GM21423 (cell line): ENCODE results near the gene FAM20B.
"Not testable (repeated sequence)": the region's sequence is repeated elsewhere in the genome, so short reads cannot be mapped to it uniquely, and the experiment has no call there.

Source experiments
- ATAC-seq: cut with Tn5 transposase; IDR thresholded peaks from one replicate; pipeline ENCODE4 v1.9.1; 2021; ENCODE audit warnings: mild to moderate bottlenecking, moderate library complexity; ENCODE audit not compliant: unreplicated experiment

FAM20B gene

GRCh38 chr1:179023946-179024650, 1.6 kb upstream of the FAM20B start:
- ATAC-seq, result no peak

GRCh38 chr1:179025975-179026812, 500 bp downstream of the FAM20B start:
- peak; percentile 71 for ATAC-seq

DNA sequence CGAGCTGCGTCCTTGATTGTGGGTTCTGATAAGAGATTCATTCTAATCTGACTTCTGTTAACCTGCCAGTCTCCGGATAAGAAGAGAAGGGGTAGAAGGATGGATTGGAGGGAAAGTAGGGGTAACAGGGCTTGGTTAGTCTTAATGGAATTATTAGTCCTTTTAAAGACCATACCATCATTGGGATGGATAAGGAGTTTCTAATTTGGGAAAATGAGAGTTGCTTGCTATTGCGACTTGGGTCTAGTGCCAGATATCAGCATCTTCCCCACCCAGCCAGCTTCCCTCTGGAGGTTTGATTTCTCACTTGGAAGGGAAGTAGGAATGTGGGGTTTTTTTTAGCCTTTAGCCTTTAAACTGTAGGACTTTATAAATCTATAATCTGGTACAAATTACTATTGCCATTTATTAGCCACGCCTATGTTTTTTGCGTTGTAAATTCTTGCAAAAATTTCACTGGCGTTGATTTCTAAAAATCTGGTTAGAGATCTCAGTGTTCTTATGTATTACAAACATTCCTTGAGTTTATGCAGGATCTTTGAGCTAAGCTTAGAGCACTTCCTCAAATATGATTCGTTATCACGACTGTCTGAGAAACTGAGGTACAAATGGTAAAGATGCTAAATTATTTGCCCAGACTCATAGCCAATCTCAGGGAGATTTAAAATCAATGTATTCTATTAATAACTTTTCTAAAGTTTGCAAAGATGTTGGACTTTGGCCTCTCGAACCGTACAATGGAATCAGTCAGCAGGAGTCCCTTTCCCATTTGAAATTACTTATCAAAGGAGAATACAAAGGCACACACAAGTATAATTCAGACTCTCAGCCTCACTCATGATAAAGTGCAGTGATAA, 1.3 kb downstream of the FAM20B start:
- no peak for ATAC-seq

DNA sequence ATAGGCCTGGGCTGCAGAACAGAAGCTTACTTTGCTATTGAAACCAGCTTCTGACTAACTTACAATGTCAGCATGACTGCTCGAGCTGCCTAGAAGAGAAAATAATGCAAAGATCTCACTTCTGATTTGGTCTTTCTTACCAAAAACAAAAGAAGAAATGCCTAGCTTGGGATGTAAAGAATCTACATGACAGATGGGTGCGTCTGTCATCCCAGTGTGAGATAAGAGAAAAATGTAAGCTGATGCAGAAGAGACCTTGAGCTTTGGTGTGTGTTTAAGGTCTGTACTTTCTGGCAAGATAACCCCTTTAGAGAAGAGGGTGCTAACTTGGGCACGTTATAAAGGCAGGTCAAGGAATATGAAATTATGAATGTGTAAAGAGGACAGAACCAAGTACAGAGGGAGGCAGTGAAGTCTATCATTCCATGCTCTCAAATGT, 3.6 kb downstream of the FAM20B start:
- ATAC-seq, result no peak

- ATAC-seq, result no peak
Measured at GRCh38 chr1:179030130-179030529, 4.4 kb downstream of the FAM20B start.

GRCh38 chr1:179030683-179031082, 5.0 kb downstream of the FAM20B start:
- no peak for ATAC-seq

DNA sequence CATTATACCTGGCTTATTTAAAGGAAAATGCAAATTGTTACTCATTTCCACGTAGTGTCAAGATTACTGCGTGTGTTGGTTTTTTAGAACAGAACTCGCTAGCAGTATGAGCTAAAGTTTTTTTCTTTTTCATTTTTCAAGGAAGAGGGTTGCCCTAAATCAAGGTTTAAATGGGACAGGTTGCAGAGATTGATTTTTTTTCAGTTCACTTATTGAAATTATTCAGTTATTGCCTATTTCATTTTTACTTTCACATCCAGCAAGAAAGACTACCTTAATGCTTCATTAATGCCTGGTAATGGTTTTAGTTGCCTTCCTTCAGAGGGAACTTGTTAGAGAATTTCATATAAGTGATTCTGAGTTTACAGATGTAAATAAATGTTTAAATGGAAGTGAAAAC, 5.6 kb downstream of the FAM20B start:
- no peak for ATAC-seq

DNA sequence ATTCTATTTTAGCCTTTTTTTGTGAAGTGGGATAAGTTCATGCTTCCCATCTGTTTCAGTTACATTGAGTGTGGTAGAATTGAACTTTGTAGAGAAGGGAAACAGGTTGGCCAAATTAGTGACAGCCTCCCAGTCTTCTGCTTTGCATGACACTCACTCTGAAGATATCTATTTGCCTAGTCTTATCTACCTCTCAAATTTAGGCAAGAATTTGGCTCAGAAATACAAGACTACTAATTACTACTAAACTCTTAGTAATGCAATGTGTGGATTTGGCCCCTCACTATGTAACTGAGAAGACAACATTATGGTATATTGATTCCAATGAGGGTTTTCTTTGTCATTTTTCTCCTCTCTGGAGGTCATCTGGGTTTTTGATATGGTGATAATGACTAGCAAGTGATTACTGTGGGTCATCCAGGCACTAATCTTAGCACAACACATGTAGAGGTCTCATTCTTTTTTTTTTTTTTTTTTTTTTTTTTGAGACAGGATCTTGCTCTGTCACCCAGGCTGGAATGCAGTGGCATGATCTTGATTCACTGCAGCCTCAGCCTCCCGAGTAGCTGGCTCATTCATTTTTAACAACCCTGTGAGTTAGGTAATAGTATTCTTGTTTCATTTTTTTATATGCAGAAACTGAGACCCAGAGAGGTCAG, 6.3 kb downstream of the FAM20B start:
- ATAC-seq, result no peak

DNA sequence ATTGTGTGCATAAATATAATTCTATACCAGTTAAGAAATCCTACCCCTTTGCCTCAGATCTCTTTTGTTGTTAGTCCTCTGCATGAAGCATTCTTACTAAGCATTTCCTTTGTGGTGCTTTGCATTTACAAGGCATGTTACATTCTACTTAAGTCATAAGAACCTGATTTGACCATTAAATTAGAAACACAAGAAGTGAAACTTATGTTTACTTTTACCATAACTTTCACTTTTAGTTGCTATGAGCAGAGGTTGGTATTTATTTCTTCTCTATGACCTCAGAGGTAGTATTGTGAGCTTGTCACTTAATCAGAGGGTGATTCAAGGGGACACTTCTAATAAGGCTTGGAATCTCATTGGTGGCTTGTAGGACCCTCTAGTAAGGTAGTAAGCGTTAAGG, 9.0 kb downstream of the FAM20B start:
- ATAC-seq, result peak; percentile 80

GRCh38 chr1:179036844-179037465, 11.3 kb downstream of the FAM20B start:
- ATAC-seq, result peak; percentile 50

DNA sequence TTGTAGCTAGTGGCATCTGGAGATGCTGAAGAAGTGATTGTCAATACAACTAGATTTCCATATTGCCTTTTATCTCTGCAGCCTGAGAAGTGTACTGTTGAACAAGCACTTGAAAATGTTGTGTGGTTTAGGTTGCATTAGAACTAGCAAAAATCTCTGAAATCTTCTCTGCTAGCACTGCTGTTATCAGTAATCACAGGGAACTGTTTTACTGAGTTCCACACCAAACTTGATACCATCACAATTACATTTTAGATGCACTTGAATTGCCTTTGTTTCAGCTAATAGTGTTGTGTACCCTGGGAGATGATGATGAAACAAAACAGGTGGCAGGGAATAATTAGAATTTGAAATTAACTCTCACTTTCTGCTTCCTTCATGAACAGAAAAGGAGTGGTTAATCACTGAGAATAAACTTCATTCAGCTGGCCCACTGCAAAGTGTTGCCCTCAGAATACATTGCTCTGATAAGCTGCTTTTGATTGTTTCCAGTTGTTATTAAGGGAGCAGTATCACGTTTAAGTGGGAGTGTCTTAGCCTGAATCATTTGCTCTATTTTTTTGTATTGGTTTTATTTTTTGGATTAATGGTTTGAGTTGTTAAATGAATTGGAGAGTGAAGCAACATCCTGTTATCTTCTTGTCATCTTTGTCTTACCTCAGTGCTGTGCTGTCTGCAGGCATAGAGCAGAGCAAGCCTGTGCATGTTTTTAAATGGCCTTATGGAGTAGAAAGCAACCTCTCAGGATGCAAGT, 13.0 kb downstream of the FAM20B start:
- no peak for ATAC-seq

- not testable (repeated sequence) for ATAC-seq
Measured at GRCh38 chr1:179039502-179040174, 13.9 kb downstream of the FAM20B start.

GRCh38 chr1:179040175-179040551, 14.5 kb downstream of the FAM20B start:
- not testable (repeated sequence) for ATAC-seq

DNA sequence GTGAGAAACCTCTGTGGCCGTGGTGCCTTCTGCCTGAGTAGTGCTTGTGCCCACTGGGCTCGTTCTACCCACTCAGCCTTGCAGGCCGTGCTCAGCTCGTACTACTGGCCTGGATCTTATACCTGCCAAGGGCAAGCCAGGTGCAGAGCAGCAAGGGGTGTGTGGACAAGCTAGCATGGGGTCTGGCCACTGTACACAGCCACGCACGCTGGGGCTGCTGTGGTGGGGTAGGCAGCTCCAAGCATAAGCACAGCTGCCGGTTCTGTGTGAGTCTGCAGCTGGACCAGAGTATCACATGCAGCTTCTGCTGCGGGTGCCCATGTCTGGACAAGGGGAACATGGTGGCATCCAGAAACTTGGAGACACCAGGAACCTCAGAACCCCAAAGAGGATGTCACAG, 16.4 kb downstream of the FAM20B start:
- no peak for ATAC-seq

- ATAC-seq, result no peak
Measured at GRCh38 chr1:179042700-179043099, 17.0 kb downstream of the FAM20B start.

DNA sequence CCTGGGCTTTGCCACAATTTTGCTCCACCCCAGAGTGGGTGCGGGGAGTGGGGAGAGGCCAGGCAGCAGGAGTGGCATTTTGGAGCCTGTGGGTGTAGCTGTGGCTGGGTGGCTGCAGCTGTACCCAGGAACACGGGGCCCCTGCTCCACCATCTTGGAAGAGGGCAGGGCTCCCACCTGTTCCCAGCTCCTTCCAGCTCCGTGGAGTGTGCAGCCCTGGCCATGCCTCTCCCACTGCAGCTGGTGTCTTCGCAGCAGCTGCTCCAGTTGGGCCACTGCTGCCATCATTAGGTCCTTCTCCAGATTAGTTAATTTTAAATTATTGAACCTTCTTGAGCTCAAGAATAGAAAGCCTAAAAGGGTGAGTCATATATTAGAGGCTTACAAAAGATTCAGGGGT, 17.6 kb downstream of the FAM20B start:
- no peak for ATAC-seq

DNA sequence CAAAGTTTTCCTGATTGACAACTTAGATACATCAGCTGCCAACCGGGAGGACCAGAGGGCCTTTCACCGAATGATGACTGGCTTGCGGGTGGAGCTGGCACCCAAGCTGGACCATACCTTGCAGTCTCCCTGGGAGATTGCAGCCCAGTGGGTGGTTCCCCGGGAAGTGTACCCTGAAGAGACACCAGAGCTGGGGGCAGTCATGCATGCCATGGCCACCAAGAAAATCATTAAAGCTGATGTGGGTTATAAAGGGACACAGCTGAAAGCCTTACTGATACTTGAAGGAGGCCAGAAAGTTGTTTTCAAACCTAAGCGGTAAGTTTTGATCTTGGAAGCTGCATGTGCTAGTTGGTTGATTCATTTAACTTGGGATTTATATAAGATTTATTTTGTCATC, 18.2 kb downstream of the FAM20B start:
- ATAC-seq, result no peak

DNA sequence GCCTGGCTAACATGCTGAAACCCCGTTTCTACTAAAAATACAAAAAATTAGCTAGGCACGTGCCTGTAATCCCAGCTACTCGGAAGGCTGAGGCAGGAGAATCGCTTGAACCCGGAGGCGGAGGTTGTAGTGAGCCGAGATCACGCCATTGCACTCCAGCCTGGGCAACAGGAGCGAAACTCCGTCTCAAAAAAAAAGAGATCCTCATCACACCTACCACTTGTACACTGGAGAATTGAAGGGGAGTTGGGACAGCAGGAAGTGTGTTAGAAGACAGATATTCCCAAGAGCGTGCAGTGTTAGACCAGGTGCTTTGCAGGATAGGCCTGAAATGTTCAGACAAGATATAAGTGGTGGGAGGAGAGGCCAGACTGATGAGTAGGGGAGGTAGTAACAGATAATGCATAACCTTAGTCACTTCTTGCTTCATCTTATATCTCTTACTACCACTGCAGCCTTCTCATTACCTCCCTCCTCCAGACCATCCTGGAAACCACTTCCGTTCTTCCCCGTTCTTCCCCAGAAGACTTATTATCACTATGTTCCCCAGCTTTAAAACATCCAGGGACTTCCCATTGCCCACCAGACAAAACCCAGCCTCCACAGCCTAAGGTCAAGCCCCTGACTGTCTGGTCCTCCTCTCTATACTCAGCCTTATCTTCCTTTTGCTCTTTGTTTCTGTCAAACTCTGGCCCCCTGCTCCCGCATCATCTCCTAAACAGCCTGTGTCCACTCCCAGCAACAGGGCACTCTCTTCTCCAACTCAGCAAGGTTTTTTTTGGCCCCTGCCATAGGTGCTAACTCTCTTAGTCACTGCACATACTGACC, 21.3 kb downstream of the FAM20B start:
- ATAC-seq, result no peak
